NCI-H2029 treated with DMSO at 0.1 percent for 48 hours (cell line): ENCODE measurements around the gene RGS3.

Experiments used
- DNase-seq: peaks from one replicate; lab custom pipeline; 2025; lab: John Stamatoyannopoulos, UW

RGS3 gene

GRCh38 chr9:113600871-113601614, 137.5 kb downstream of the RGS3 start:
- no peak for DNase-seq

GRCh38 chr9:113601656-113602055, 138.1 kb downstream of the RGS3 start:
- no peak for DNase-seq

GRCh38 chr9:113602126-113603047, 138.9 kb downstream of the RGS3 start:
- DNase-seq, result no peak

- no peak for DNase-seq
These were observed 139.5 kb downstream of the RGS3 start for GRCh38 chr9:113603048-113603375.

- DNase-seq, result no peak
These were observed 140.2 kb downstream of the RGS3 start for GRCh38 chr9:113603773-113604172.

- DNase-seq, result no peak
These were observed 140.9 kb downstream of the RGS3 start for GRCh38 chr9:113604393-113604792.

- DNase-seq, result no peak
These were observed 143.0 kb downstream of the RGS3 start for GRCh38 chr9:113606510-113606909.

GRCh38 chr9:113608082-113608685, 144.7 kb downstream of the RGS3 start:
- DNase-seq, result no peak

- DNase-seq, result no peak
These were observed 146.2 kb downstream of the RGS3 start for GRCh38 chr9:113609562-113610318.

GRCh38 chr9:113611461-113612215, 148.1 kb downstream of the RGS3 start:
- DNase-seq, result no peak

- no peak for DNase-seq
These were observed 148.8 kb downstream of the RGS3 start for GRCh38 chr9:113612216-113612747.

GRCh38 chr9:113612828-113613227, 149.3 kb downstream of the RGS3 start:
- DNase-seq, result no peak

- no peak for DNase-seq
These were observed 150.4 kb downstream of the RGS3 start for GRCh38 chr9:113613815-113614413.

GRCh38 chr9:113614843-113615648, 151.5 kb downstream of the RGS3 start:
- no peak for DNase-seq

- DNase-seq, result no peak
These were observed 152.6 kb downstream of the RGS3 start for GRCh38 chr9:113616116-113616515.

GRCh38 chr9:113616621-113617496, 153.3 kb downstream of the RGS3 start:
- no peak for DNase-seq

GRCh38 chr9:113617550-113617949, 154.0 kb downstream of the RGS3 start:
- no peak for DNase-seq

- DNase-seq, result no peak
These were observed 155.4 kb downstream of the RGS3 start for GRCh38 chr9:113618836-113619490.
